Parathyroid adenoma (tissue), 2 donors: ENCODE results near the gene NCR2.
"Not testable (repeated sequence)": the region's sequence is repeated elsewhere in the genome, so short reads cannot be mapped to it uniquely, and the experiment has no call there.

ENCODE experiments used
- H2AFZ ChIP-seq: fragments of 300-600 bp; sonication (generic); one replicate; pipeline ENCODE4 v1.7.0; 2017; ENCODE audit warnings: antibody characterized with exemption, mild to moderate bottlenecking
- H3K27ac ChIP-seq: fragments of 300-600 bp; sonication (generic); one replicate; pipeline ENCODE4 v1.7.0; 2017
- H3K27me3 ChIP-seq: fragments of 300-600 bp; sonication (generic); one replicate; pipeline ENCODE4 v1.7.0; 2017; ENCODE audit warnings: low read length; ENCODE audit not compliant: control insufficient read depth, insufficient read depth
- H3K36me3 ChIP-seq: fragments of 300-600 bp; sonication (generic); one replicate; pipeline ENCODE4 v1.7.0; 2017; ENCODE audit warnings: low read length; ENCODE audit not compliant: control insufficient read depth, insufficient read depth
- H3K4me1 ChIP-seq: fragments of 300-600 bp; sonication (generic); one replicate; pipeline ENCODE4 v1.7.0; 2017; ENCODE audit warnings: control low read depth
- H3K4me2 ChIP-seq: fragments of 300-600 bp; sonication (generic); one replicate; pipeline ENCODE4 v1.7.0; 2017; ENCODE audit warnings: low read length
- H3K4me3 ChIP-seq: fragments of 300-600 bp; sonication (generic); one replicate; pipeline ENCODE4 v1.7.0; 2017; ENCODE audit warnings: low read depth, low read length
- H3K79me2 ChIP-seq: fragments of 300-600 bp; sonication (generic); one replicate; pipeline ENCODE4 v1.7.0; 2017; ENCODE audit warnings: control low read depth
- H3K9ac ChIP-seq: fragments of 300-600 bp; sonication (generic); one replicate; pipeline ENCODE4 v1.7.0; 2017; ENCODE audit warnings: mild to moderate bottlenecking
- H3K9me3 ChIP-seq: fragments of 300-600 bp; sonication (generic); one replicate; pipeline ENCODE4 v1.7.0; 2017; ENCODE audit warnings: low read length; ENCODE audit not compliant: control insufficient read depth
- CTCF ChIP-seq: fragments of 300-600 bp; sonication (generic); IDR thresholded peaks from one replicate; pipeline ENCODE4 v1.7.0; 2017; ENCODE audit warnings: antibody characterized with exemption, mild to moderate bottlenecking
- donor health status: primary hyperparathyroidism.

Gene NCR2

GRCh38 chr6:41289815-41290214 is 45.6 kb upstream of the NCR2 start:
- Histone ChIP-seq H3K36me3 (no peaks in the 10 kb centered on the region), H3K4me2 (no peak overlapping the region), H3K79me2 (no peaks in the 10 kb centered on the region), H3K27me3 (no peaks in the 10 kb centered on the region), H3K27ac (no peak overlapping the region), H2AFZ (no peak overlapping the region), H3K4me1 (no peaks in the 10 kb centered on the region), H3K4me3 (no peak overlapping the region), H3K9ac (no peak overlapping the region), H3K9me3 (no peaks in the 10 kb centered on the region)
- no peak for TF ChIP-seq CTCF

GRCh38 chr6:41291717-41292116 is 43.7 kb upstream of the NCR2 start:
- Histone ChIP-seq H3K9ac (no peak overlapping the region), H3K4me3 (no peak overlapping the region), H3K4me1 (no peaks in the 10 kb centered on the region), H3K27ac (no peak overlapping the region), H3K36me3 (no peaks in the 10 kb centered on the region), H3K9me3 (no peaks in the 10 kb centered on the region), H2AFZ (no peak overlapping the region), H3K4me2 (no peak overlapping the region), H3K27me3 (no peaks in the 10 kb centered on the region), H3K79me2 (no peaks in the 10 kb centered on the region)
- no peak for TF ChIP-seq CTCF

GRCh38 chr6:41294214-41294872 is 41.1 kb upstream of the NCR2 start:
- no peaks in the 10 kb centered on the region for H3K36me3 ChIP-seq
- no peak overlapping the region for H3K9ac ChIP-seq
- H3K79me2 ChIP-seq, result no peaks in the 10 kb centered on the region
- TF ChIP-seq CTCF, result no peak
- H3K4me2 ChIP-seq, result no peak overlapping the region
- no peaks in the 10 kb centered on the region for H3K9me3 ChIP-seq
- H3K4me3 ChIP-seq, result no peak overlapping the region
- H3K27me3 ChIP-seq, result no peaks in the 10 kb centered on the region
- H3K27ac ChIP-seq, result no peak overlapping the region
- no peaks in the 10 kb centered on the region for H3K4me1 ChIP-seq
- H2AFZ ChIP-seq, result no peak overlapping the region

- H3K4me3 ChIP-seq, H3K9me3 ChIP-seq, H3K27me3 ChIP-seq, H2AFZ ChIP-seq, H3K27ac ChIP-seq, H3K79me2 ChIP-seq, H3K4me2 ChIP-seq, H3K4me1 ChIP-seq, H3K9ac ChIP-seq, H3K36me3 ChIP-seq: not testable (repeated sequence)
Observed at GRCh38 chr6:41297248-41297647, 38.2 kb upstream of the NCR2 start.

GRCh38 chr6:41298785-41299502 is 36.5 kb upstream of the NCR2 start:
- Histone ChIP-seq H3K4me2 (no peak overlapping the region), H3K4me1 (no peaks in the 10 kb centered on the region), H3K9me3 (no peaks in the 10 kb centered on the region), H3K4me3 (no peak overlapping the region), H3K27me3 (no peaks in the 10 kb centered on the region), H3K36me3 (no peaks in the 10 kb centered on the region), H3K79me2 (no peaks in the 10 kb centered on the region), H3K9ac (no peak overlapping the region), H2AFZ (no peak overlapping the region), H3K27ac (no peak overlapping the region)
- TF ChIP-seq CTCF, result no peak
